Right atrium auricular region (tissue), 2 donors: ENCODE results near the gene ULK4. TPM values are rescaled to one million over a fixed set of nuclear protein-coding genes. Genes with fewer than 3 reads are reported as not detected.

Experiments used
- DNase-seq: peaks from one replicate; pipeline ENCODE4 v3.0.0-alpha.2; 2019; ENCODE audit warnings: low spot score
- H3K27ac ChIP-seq, 2 donors: fragments of 200-600 bp; sonication (generic); 1 replicate in 1 of 2; 2 replicates in 1 of 2; pipeline ENCODE4 v1.5.1; 2016 to 2019
- H3K27me3 ChIP-seq, 2 donors: fragments of 200-600 bp; sonication (generic); one replicate each; pipeline versions ENCODE4 v1.5.1 to v1.6.0; 2017 to 2019
- H3K36me3 ChIP-seq: fragments of 200-600 bp; sonication (generic); one replicate; pipeline ENCODE4 v1.5.1; 2016
- H3K4me1 ChIP-seq, 2 donors: fragments of 200-600 bp; sonication (generic); one replicate each; pipeline versions ENCODE4 v1.5.1 to v1.6.0; 2017 to 2019
- H3K4me3 ChIP-seq, 2 donors: fragments of 200-600 bp; sonication (generic); 1 replicate in 1 of 2; 2 replicates in 1 of 2; pipeline ENCODE4 v1.5.1; 2017 to 2019; ENCODE audit warnings: mild to moderate bottlenecking in 1 of 2, moderate library complexity in 1 of 2
- H3K9me3 ChIP-seq, 2 donors: fragments of 200-600 bp; sonication (generic); one replicate each; pipeline ENCODE4 v1.5.1; 2019
- CTCF ChIP-seq, 2 donors: fragments of 200-600 bp; sonication (generic); IDR thresholded peaks; one replicate each; pipeline ENCODE4 v1.5.1; 2019; ENCODE audit warnings: antibody characterized with exemption in 2 of 2
- total RNA-seq, 2 donors: library from RNA; depleted of rRNA; stranded (reverse); fragments of >200 nt; gene quantifications; one replicate each; pipeline ENCODE4 v1.1.0, GENCODE V29; 2016

The ULK4 gene
- total RNA-seq, 2 donors from 2014 or later, result 7.1 to 10.1 TPM

GRCh38 chr3:41363830-41364523, 597.9 kb downstream of the ULK4 start:
- no peak overlapping the region for H3K27ac ChIP-seq
- no peak for TF ChIP-seq CTCF (IDR thresholded peaks at IDR 0.05)
- no peaks in the 10 kb centered on the region for H3K27me3 ChIP-seq
- no peaks in the 10 kb centered on the region for H3K9me3 ChIP-seq
- H3K4me1 ChIP-seq, result peaks cover 0 to 13% of the 10 kb centered on the region in 2 donors
- no peak for DNase-seq
- H3K36me3 ChIP-seq, result no peaks in the 10 kb centered on the region
- H3K4me3 ChIP-seq, result no peak overlapping the region

- no peaks in the 10 kb centered on the region for H3K27me3 ChIP-seq
- peaks cover 0 to 13% of the 10 kb centered on the region in 2 donors for H3K4me1 ChIP-seq
- H3K9me3 ChIP-seq, result no peaks in the 10 kb centered on the region
- no peak overlapping the region for H3K27ac ChIP-seq
- TF ChIP-seq CTCF (IDR thresholded peaks at IDR 0.05), result no peak
- no peaks in the 10 kb centered on the region for H3K36me3 ChIP-seq
- no peak overlapping the region for H3K4me3 ChIP-seq
- DNase-seq, result no peak
These were observed 599.0 kb downstream of the ULK4 start for GRCh38 chr3:41362638-41363559.

GRCh38 chr3:41357271-41357670, 604.6 kb downstream of the ULK4 start:
- no peaks in the 10 kb centered on the region for H3K36me3 ChIP-seq
- H3K9me3 ChIP-seq, result no peaks in the 10 kb centered on the region
- H3K4me1 ChIP-seq, result peaks cover 0 to 3% of the 10 kb centered on the region in 2 donors
- TF ChIP-seq CTCF (IDR thresholded peaks at IDR 0.05), result no peak
- DNase-seq, result no peak
- H3K27ac ChIP-seq, result no peak overlapping the region
- no peak overlapping the region for H3K4me3 ChIP-seq
- H3K27me3 ChIP-seq, result no peaks in the 10 kb centered on the region

GRCh38 chr3:41356775-41357174, 605.1 kb downstream of the ULK4 start:
- TF ChIP-seq CTCF (IDR thresholded peaks at IDR 0.05), result no peak
- no peaks in the 10 kb centered on the region for H3K4me1 ChIP-seq
- H3K9me3 ChIP-seq, result no peaks in the 10 kb centered on the region
- no peaks in the 10 kb centered on the region for H3K27me3 ChIP-seq
- no peak overlapping the region for H3K27ac ChIP-seq
- H3K4me3 ChIP-seq, result no peak overlapping the region
- H3K36me3 ChIP-seq, result no peaks in the 10 kb centered on the region
- DNase-seq, result no peak

DNA sequence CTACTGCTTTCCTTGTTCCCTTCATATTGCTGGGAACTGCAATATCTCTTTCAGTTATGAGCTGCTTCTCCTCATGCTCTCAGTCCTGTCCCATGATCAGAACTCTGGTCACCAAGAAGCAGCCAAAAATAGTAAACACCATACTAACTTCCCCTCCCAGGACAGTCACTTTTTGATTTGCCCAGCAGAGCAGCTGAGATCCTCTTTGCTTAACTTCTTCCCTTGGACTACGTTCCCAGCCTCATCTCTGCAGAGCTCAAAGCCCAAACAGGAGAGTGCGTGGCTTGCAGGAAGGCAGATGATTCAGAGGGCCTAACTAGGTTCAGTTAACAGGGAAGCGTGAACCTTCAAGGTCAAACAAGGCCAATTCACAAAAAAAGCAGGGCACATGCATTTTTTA, 609.4 kb downstream of the ULK4 start:
- H3K4me3 ChIP-seq, result no peak overlapping the region
- TF ChIP-seq CTCF (IDR thresholded peaks at IDR 0.05), result no peak
- H3K36me3 ChIP-seq, result no peaks in the 10 kb centered on the region
- H3K4me1 ChIP-seq, result no peaks in the 10 kb centered on the region
- no peak overlapping the region for H3K27ac ChIP-seq
- H3K27me3 ChIP-seq, result no peaks in the 10 kb centered on the region
- DNase-seq, result no peak
- H3K9me3 ChIP-seq, result no peaks in the 10 kb centered on the region
